H1 (cell line): ENCODE results near the gene INPP5B. TPM values are rescaled to one million over a fixed set of nuclear protein-coding genes. Genes with fewer than 3 reads are reported as not detected.

Experiments used
- EP300 ChIP-seq, 2 experiments: IDR thresholded peaks; 1 replicate in 1 of 2; 2 replicates in 1 of 2; pipeline ENCODE4 v1.6.1; 2011 to 2012; ENCODE audit warnings: low read depth in 2 of 2, low read length in 2 of 2, mild to moderate bottlenecking in 2 of 2, borderline replicate concordance in 1 of 2, inconsistent platforms in 1 of 2, moderate library complexity in 1 of 2
- RNF2 ChIP-seq: fragments of 200-900, 300-1000 bp; sonication (generic); IDR thresholded peaks from 2 replicates; pipeline ENCODE4 v1.7.1; 2016; ENCODE audit warnings: borderline replicate concordance, low read depth, mild to moderate bottlenecking, antibody characterized with exemption, low read length; ENCODE audit not compliant: poor library complexity, severe bottlenecking; ENCODE audit errors: missing control alignments
- SP2 ChIP-seq: IDR thresholded peaks from 2 replicates; pipeline ENCODE4 v1.6.1; 2012; ENCODE audit warnings: mild to moderate bottlenecking, low read length, inconsistent platforms
- SP4 ChIP-seq: IDR thresholded peaks from 2 replicates; pipeline ENCODE4 v1.6.1; 2012; ENCODE audit warnings: low read length, inconsistent platforms
- TAF1 ChIP-seq: IDR thresholded peaks from 2 replicates; pipeline ENCODE4 v1.6.1; 2011; ENCODE audit warnings: mild to moderate bottlenecking, low read depth, low read length
- TCF12 ChIP-seq: IDR thresholded peaks from 2 replicates; pipeline ENCODE4 v1.6.1; 2011; ENCODE audit warnings: low read depth, mild to moderate bottlenecking, low read length
- polyA plus RNA-seq, 7 experiments: library from polyadenylated mRNA; depleted of rRNA in 3 of 7; stranded (reverse) in 5 of 7; unstranded in 2 of 7; fragments of >200 nt in 5 of 7; fragments of 200-250 nt in 2 of 7; gene quantifications; 1 replicate in 5 of 7; 2 replicates in 1 of 7; 4 replicates in 1 of 7; pipeline versions ENCODE4 v1.2.1 to v1.2.3, GENCODE V29; 2011 to 2013; ENCODE audit warnings: missing spikeins in 2 of 7, mixed read lengths in 2 of 7
- total RNA-seq: library from RNA; stranded (reverse); fragmentation: NEBNext Ultra II Directional; extraction: Animal tissue kit (Norgen Biotek cat#: 25700); gene quantifications from 2 replicates; pipeline ENCODE4 v1.2.1, GENCODE V29; 2021
- TF ChIP-seq, protein P1 (sequence below): IDR thresholded peaks from 2 replicates; pipeline ENCODE4 v1.6.1; 2011; ENCODE audit warnings: low read length, improper control_type of control experiment
- TF ChIP-seq, protein P2 (sequence below): IDR thresholded peaks from 2 replicates; pipeline ENCODE4 v1.6.1; 2012; ENCODE audit warnings: inconsistent platforms
- TF ChIP-seq, protein P3 (sequence below): fragments of 300-600 bp; sonication (generic); IDR thresholded peaks from 2 replicates; pipeline ENCODE4 v1.7.1; 2012; ENCODE audit warnings: low read length, moderate library complexity, mild to moderate bottlenecking, inconsistent platforms; ENCODE audit not compliant: insufficient replicate concordance

INPP5B gene
- total and polyA plus RNA-seq, 2 of the 8 experiments (the other 6 are each of a cell fraction or from before 2014, with no cell fraction given): 14.0 to 23.7 TPM

DNA sequence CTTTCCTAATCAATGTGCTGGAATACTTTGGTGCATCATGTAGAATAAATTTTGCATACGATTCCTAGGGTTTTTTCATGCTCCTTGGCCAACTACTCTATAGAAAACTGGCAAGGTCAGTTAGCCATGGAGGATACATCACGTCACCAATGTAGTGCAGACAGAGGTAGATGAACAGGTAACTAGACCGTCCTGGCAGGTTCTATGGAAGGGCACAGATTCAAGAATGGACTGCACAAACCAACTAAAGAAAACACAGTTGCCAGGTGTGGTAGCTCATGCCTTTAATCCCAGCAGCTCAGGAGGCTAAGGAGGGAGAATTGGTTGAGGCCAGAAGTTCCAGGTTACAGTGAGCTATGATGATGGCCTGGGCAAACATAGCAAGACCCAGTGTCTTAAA lies 97.4 kb downstream of the INPP5B start (continued):
- TF ChIP-seq, protein P1, sequence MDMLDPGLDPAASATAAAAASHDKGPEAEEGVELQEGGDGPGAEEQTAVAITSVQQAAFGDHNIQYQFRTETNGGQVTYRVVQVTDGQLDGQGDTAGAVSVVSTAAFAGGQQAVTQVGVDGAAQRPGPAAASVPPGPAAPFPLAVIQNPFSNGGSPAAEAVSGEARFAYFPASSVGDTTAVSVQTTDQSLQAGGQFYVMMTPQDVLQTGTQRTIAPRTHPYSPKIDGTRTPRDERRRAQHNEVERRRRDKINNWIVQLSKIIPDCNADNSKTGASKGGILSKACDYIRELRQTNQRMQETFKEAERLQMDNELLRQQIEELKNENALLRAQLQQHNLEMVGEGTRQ: no peak
- TF ChIP-seq, protein P2, sequence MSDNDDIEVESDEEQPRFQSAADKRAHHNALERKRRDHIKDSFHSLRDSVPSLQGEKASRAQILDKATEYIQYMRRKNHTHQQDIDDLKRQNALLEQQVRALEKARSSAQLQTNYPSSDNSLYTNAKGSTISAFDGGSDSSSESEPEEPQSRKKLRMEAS: no peak
- TF ChIP-seq EP300 (IDR thresholded peaks at IDR 0.05; ENCODE audit: borderline replicate concordance in 1 of 2, low read depth in 2 of 2, low read length in 2 of 2) (no peak), TCF12 (no peak), RNF2 (no peak), SP2 (no peak), TAF1 (no peak), SP4 (no peak)
- TF ChIP-seq, protein P3, sequence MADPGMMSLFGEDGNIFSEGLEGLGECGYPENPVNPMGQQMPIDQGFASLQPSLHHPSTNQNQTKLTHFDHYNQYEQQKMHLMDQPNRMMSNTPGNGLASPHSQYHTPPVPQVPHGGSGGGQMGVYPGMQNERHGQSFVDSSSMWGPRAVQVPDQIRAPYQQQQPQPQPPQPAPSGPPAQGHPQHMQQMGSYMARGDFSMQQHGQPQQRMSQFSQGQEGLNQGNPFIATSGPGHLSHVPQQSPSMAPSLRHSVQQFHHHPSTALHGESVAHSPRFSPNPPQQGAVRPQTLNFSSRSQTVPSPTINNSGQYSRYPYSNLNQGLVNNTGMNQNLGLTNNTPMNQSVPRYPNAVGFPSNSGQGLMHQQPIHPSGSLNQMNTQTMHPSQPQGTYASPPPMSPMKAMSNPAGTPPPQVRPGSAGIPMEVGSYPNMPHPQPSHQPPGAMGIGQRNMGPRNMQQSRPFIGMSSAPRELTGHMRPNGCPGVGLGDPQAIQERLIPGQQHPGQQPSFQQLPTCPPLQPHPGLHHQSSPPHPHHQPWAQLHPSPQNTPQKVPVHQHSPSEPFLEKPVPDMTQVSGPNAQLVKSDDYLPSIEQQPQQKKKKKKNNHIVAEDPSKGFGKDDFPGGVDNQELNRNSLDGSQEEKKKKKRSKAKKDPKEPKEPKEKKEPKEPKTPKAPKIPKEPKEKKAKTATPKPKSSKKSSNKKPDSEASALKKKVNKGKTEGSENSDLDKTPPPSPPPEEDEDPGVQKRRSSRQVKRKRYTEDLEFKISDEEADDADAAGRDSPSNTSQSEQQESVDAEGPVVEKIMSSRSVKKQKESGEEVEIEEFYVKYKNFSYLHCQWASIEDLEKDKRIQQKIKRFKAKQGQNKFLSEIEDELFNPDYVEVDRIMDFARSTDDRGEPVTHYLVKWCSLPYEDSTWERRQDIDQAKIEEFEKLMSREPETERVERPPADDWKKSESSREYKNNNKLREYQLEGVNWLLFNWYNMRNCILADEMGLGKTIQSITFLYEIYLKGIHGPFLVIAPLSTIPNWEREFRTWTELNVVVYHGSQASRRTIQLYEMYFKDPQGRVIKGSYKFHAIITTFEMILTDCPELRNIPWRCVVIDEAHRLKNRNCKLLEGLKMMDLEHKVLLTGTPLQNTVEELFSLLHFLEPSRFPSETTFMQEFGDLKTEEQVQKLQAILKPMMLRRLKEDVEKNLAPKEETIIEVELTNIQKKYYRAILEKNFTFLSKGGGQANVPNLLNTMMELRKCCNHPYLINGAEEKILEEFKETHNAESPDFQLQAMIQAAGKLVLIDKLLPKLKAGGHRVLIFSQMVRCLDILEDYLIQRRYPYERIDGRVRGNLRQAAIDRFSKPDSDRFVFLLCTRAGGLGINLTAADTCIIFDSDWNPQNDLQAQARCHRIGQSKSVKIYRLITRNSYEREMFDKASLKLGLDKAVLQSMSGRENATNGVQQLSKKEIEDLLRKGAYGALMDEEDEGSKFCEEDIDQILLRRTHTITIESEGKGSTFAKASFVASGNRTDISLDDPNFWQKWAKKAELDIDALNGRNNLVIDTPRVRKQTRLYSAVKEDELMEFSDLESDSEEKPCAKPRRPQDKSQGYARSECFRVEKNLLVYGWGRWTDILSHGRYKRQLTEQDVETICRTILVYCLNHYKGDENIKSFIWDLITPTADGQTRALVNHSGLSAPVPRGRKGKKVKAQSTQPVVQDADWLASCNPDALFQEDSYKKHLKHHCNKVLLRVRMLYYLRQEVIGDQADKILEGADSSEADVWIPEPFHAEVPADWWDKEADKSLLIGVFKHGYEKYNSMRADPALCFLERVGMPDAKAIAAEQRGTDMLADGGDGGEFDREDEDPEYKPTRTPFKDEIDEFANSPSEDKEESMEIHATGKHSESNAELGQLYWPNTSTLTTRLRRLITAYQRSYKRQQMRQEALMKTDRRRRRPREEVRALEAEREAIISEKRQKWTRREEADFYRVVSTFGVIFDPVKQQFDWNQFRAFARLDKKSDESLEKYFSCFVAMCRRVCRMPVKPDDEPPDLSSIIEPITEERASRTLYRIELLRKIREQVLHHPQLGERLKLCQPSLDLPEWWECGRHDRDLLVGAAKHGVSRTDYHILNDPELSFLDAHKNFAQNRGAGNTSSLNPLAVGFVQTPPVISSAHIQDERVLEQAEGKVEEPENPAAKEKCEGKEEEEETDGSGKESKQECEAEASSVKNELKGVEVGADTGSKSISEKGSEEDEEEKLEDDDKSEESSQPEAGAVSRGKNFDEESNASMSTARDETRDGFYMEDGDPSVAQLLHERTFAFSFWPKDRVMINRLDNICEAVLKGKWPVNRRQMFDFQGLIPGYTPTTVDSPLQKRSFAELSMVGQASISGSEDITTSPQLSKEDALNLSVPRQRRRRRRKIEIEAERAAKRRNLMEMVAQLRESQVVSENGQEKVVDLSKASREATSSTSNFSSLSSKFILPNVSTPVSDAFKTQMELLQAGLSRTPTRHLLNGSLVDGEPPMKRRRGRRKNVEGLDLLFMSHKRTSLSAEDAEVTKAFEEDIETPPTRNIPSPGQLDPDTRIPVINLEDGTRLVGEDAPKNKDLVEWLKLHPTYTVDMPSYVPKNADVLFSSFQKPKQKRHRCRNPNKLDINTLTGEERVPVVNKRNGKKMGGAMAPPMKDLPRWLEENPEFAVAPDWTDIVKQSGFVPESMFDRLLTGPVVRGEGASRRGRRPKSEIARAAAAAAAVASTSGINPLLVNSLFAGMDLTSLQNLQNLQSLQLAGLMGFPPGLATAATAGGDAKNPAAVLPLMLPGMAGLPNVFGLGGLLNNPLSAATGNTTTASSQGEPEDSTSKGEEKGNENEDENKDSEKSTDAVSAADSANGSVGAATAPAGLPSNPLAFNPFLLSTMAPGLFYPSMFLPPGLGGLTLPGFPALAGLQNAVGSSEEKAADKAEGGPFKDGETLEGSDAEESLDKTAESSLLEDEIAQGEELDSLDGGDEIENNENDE: no peak
